T-helper 2 cell treated with Interferon-gamma antibody and Interleukin-4, amounts not matched to agents 100 ng/mL and 5 ng/mL, for 36 hours (primary cell): ENCODE results near the gene ENOX1. TPM values are rescaled to one million over a fixed set of nuclear protein-coding genes. Genes with fewer than 3 reads are reported as not detected.

ENCODE experiments used
- intact Hi-C: fragments of 100-400 bp; cut with micrococcal nuclease; formaldehyde crosslinking; loops from one replicate; pipeline ENCODE4 v1.15.1; 2023
- total RNA-seq: library from RNA; stranded (reverse); gene quantifications from 2 replicates; pipeline ENCODE4 v1.2.3, GENCODE V29; 2022

ENOX1 gene
- total RNA-seq, 1 donor from 2014 or later = not detected

GRCh38 chr13:43669964-43670363 lies 116.8 kb downstream of the ENOX1 start:
- intact Hi-C loops = no loop called here

- intact Hi-C loops = no loop called here
Observed at GRCh38 chr13:43669101-43669500, 117.7 kb downstream of the ENOX1 start.

- intact Hi-C loops = no loop called here
Observed at GRCh38 chr13:43666403-43666802, 120.4 kb downstream of the ENOX1 start.

GRCh38 chr13:43665388-43665787 lies 121.4 kb downstream of the ENOX1 start:
- intact Hi-C loops = no loop called here

- intact Hi-C loops = no loop called here
Observed at GRCh38 chr13:43664700-43665191, 122.0 kb downstream of the ENOX1 start.

- intact Hi-C loops = no loop called here
Observed at GRCh38 chr13:43663474-43664090, 123.2 kb downstream of the ENOX1 start.

- intact Hi-C loops = no loop called here
Observed at GRCh38 chr13:43662976-43663375, 123.8 kb downstream of the ENOX1 start.

GRCh38 chr13:43661161-43661830 lies 125.5 kb downstream of the ENOX1 start:
- intact Hi-C loops = no loop called here

GRCh38 chr13:43657485-43657884 lies 129.3 kb downstream of the ENOX1 start:
- intact Hi-C loops = no loop called here

- intact Hi-C loops = no loop called here
Observed at GRCh38 chr13:43653980-43654379, 132.8 kb downstream of the ENOX1 start.

- intact Hi-C loops = no loop called here
Observed at GRCh38 chr13:43653395-43653794, 133.4 kb downstream of the ENOX1 start.

- intact Hi-C loops = no loop called here
Observed at GRCh38 chr13:43652760-43653159, 134.0 kb downstream of the ENOX1 start.

GRCh38 chr13:43650882-43651281 lies 135.9 kb downstream of the ENOX1 start:
- intact Hi-C loops = no loop called here

GRCh38 chr13:43648733-43649132 lies 138.0 kb downstream of the ENOX1 start:
- intact Hi-C loops = no loop called here

GRCh38 chr13:43647471-43647870 lies 139.3 kb downstream of the ENOX1 start:
- intact Hi-C loops = no loop called here

GRCh38 chr13:43640476-43640875 lies 146.3 kb downstream of the ENOX1 start:
- intact Hi-C loops = no loop called here

- intact Hi-C loops = no loop called here
Observed at GRCh38 chr13:43631106-43631505, 155.7 kb downstream of the ENOX1 start.

- intact Hi-C loops = no loop called here
Observed at GRCh38 chr13:43629691-43630480, 156.9 kb downstream of the ENOX1 start.

- intact Hi-C loops = no loop called here
Observed at GRCh38 chr13:43626994-43627393, 159.8 kb downstream of the ENOX1 start.

- intact Hi-C loops = no loop called here
Observed at GRCh38 chr13:43614063-43614462, 172.7 kb downstream of the ENOX1 start.

- intact Hi-C loops = no loop called here
Observed at GRCh38 chr13:43611281-43612273, 175.2 kb downstream of the ENOX1 start.
